Measurements from ENCODE around the gene KRTAP10-8. TPM values are rescaled to one million over a fixed set of nuclear protein-coding genes. Genes with fewer than 3 reads are reported as not detected.

The KRTAP10-8 gene
- total and polyA plus RNA-seq, 7 donors, result not detected

- no peak overlapping the region for H3K27ac ChIP-seq
These were observed 9.4 kb upstream of the KRTAP10-8 start for GRCh38 chr21:44602463-44602850.

GRCh38 chr21:44603109-44603875, 8.6 kb upstream of the KRTAP10-8 start:
- DNase-seq, result no peak
- TF ChIP-seq POLR2A (IDR thresholded peaks at IDR 0.05) (no peak), POLR2AphosphoS5 (IDR thresholded peaks at IDR 0.05) (no peak), CTCF (IDR thresholded peaks at IDR 0.05) (no peak), EP300 (IDR thresholded peaks at IDR 0.05) (no peak)
- H3K36me3 ChIP-seq, result no peaks in the 10 kb centered on the region
- no peak overlapping the region for H3K4me3 ChIP-seq
- no peaks in the 10 kb centered on the region for H3K9me3 ChIP-seq
- no peaks in the 10 kb centered on the region for H3K4me1 ChIP-seq
- H3K27ac ChIP-seq, result no peak overlapping the region
- intact Hi-C loops (cut with DNase I), result no loop called here
- 42 to 63% methylated on average over 17 of the region's 17 CpGs for WGBS, 2 donors
- H3K27me3 ChIP-seq, result peaks cover 0 to 39% (median 15%) of the 10 kb centered on the region in 3 donors

More at GRCh38 chr21:44602463-44602850, 9.4 kb upstream of the KRTAP10-8 start:
- Histone ChIP-seq H3K4me3 (no peak overlapping the region), H3K36me3 (no peaks in the 10 kb centered on the region), H3K4me1 (no peaks in the 10 kb centered on the region), H3K27me3 (peaks cover 0 to 39% (median 15%) of the 10 kb centered on the region in 3 donors), H3K9me3 (no peaks in the 10 kb centered on the region)
- intact Hi-C loops (cut with DNase I), result no loop called here
- 61 to 82% methylated on average over 20 to 21 of the region's 21 CpGs for WGBS, 2 donors
- no peak for DNase-seq
- no peak for TF ChIP-seq EP300 (IDR thresholded peaks at IDR 0.05)
- no peak for TF ChIP-seq POLR2AphosphoS5 (IDR thresholded peaks at IDR 0.05)
- no peak for TF ChIP-seq POLR2A (IDR thresholded peaks at IDR 0.05)
- TF ChIP-seq CTCF (IDR thresholded peaks at IDR 0.05), result no peak

- intact Hi-C loops (cut with DNase I), result no loop called here
- H3K27ac ChIP-seq, result no peak overlapping the region
- no peak overlapping the region for H3K4me3 ChIP-seq
- H3K36me3 ChIP-seq, result no peaks in the 10 kb centered on the region
- H3K9me3 ChIP-seq, result no peaks in the 10 kb centered on the region
- H3K4me1 ChIP-seq, result no peaks in the 10 kb centered on the region
- H3K27me3 ChIP-seq, result peaks cover 0 to 39% (median 15%) of the 10 kb centered on the region in 3 donors
- WGBS, 2 donors, result 80 to 86% methylated on average over 8 of the region's 8 CpGs
- DNase-seq, result no peak
- TF ChIP-seq POLR2AphosphoS5 (IDR thresholded peaks at IDR 0.05) (no peak), EP300 (IDR thresholded peaks at IDR 0.05) (no peak), POLR2A (IDR thresholded peaks at IDR 0.05) (no peak), CTCF (IDR thresholded peaks at IDR 0.05) (no peak)
These were observed 8.0 kb upstream of the KRTAP10-8 start for GRCh38 chr21:44603911-44604310.

- TF ChIP-seq POLR2A (IDR thresholded peaks at IDR 0.05), result no peak
- TF ChIP-seq EP300 (IDR thresholded peaks at IDR 0.05), result no peak
- TF ChIP-seq CTCF (IDR thresholded peaks at IDR 0.05), result no peak
- TF ChIP-seq POLR2AphosphoS5 (IDR thresholded peaks at IDR 0.05), result no peak
- H3K27me3 ChIP-seq, result peaks cover 0 to 27% (median 11%) of the 10 kb centered on the region in 3 donors
- 78 to 81% methylated on average over 4 of the region's 4 CpGs for WGBS, 2 donors
- H3K9me3 ChIP-seq, result peaks cover 0 to 15% (median 0%) of the 10 kb centered on the region in 4 donors
- H3K36me3 ChIP-seq, result no peaks in the 10 kb centered on the region
- no peak overlapping the region for H3K4me3 ChIP-seq
- no peaks in the 10 kb centered on the region for H3K4me1 ChIP-seq
- intact Hi-C loops (cut with DNase I), result no loop called here
- no peak for DNase-seq
- H3K27ac ChIP-seq, result no peak overlapping the region
These were observed 5.4 kb upstream of the KRTAP10-8 start for GRCh38 chr21:44606495-44606894.
